Epithelial cell of proximal tubule (primary cell): ENCODE results near the gene COL23A1. TPM values are rescaled to one million over a fixed set of nuclear protein-coding genes. Genes with fewer than 3 reads are reported as not detected.

ENCODE experiments used
- DNase-seq: peaks from one replicate; pipeline ENCODE4 v3.0.0-alpha.2; 2011; ENCODE audit warnings: low read depth
- H3K4me3 ChIP-seq: 2 replicates; pipeline ENCODE4 v1.5.1; 2011; ENCODE audit warnings: low read depth, mild to moderate bottlenecking, low read length
- CTCF ChIP-seq: conservative IDR thresholded peaks from 2 replicates; pipeline ENCODE4 v1.5.1; 2012; ENCODE audit warnings: low read depth, mild to moderate bottlenecking, low read length
- total RNA-seq: library from RNA; depleted of rRNA; stranded (reverse); fragments of >200 nt; gene quantifications from 2 replicates; pipeline ENCODE4 v1.2.3, GENCODE V29; 2015

Gene COL23A1
- total RNA-seq, 1 donor from 2014 or later: not detected

GRCh38 chr5:178210686-178211085 is 379.5 kb downstream of the COL23A1 start:
- TF ChIP-seq CTCF: no peak
- H3K4me3 ChIP-seq: no peak overlapping the region
- no peak for DNase-seq

- no peak overlapping the region for H3K4me3 ChIP-seq
- TF ChIP-seq CTCF: no peak
- DNase-seq: no peak
Measured at GRCh38 chr5:178210073-178210535, 380.1 kb downstream of the COL23A1 start.

- no peak for DNase-seq
- no peak overlapping the region for H3K4me3 ChIP-seq
- TF ChIP-seq CTCF: no peak
Measured at GRCh38 chr5:178209334-178210072, 380.7 kb downstream of the COL23A1 start.

- no peak for DNase-seq
- H3K4me3 ChIP-seq: no peak overlapping the region
- peak; percentile 35 for TF ChIP-seq CTCF
Measured at GRCh38 chr5:178208540-178209227, 381.5 kb downstream of the COL23A1 start.

- H3K4me3 ChIP-seq: no peak overlapping the region
- no peak for DNase-seq
- no peak for TF ChIP-seq CTCF
Measured at GRCh38 chr5:178207917-178208280, 382.3 kb downstream of the COL23A1 start.

GRCh38 chr5:178207183-178207916 is 382.8 kb downstream of the COL23A1 start:
- no peak for TF ChIP-seq CTCF
- H3K4me3 ChIP-seq: no peak overlapping the region
- DNase-seq: no peak
